Activated T-cell treated with anti-CD3 and anti-CD28 coated beads for 1 hour (primary cell): ENCODE data around the gene CMTM7.

ENCODE experiments used
- DNase-seq: peaks from one replicate; pipeline ENCODE4 v3.0.0-alpha.2; 2020; ENCODE audit warnings: low read depth

The CMTM7 gene

GRCh38 chr3:32492684-32493436 lies 101.2 kb downstream of the CMTM7 start:
- no peak for DNase-seq

GRCh38 chr3:32493437-32494414 lies 102.1 kb downstream of the CMTM7 start:
- no peak for DNase-seq

- no peak for DNase-seq
Observed at GRCh38 chr3:32495085-32495484, 103.4 kb downstream of the CMTM7 start.

- no peak for DNase-seq
Observed at GRCh38 chr3:32495609-32496008, 104.0 kb downstream of the CMTM7 start.

GRCh38 chr3:32498252-32498651 lies 106.6 kb downstream of the CMTM7 start:
- no peak for DNase-seq

GRCh38 chr3:32498992-32499391 lies 107.3 kb downstream of the CMTM7 start:
- DNase-seq: no peak

GRCh38 chr3:32499585-32499984 lies 107.9 kb downstream of the CMTM7 start:
- no peak for DNase-seq

- DNase-seq: no peak
Observed at GRCh38 chr3:32500231-32500630, 108.6 kb downstream of the CMTM7 start.

- no peak for DNase-seq
Observed at GRCh38 chr3:32500880-32501782, 109.5 kb downstream of the CMTM7 start.

- DNase-seq: no peak
Observed at GRCh38 chr3:32501783-32502117, 110.1 kb downstream of the CMTM7 start.

GRCh38 chr3:32502118-32502945 lies 110.7 kb downstream of the CMTM7 start, which contains the start of gene CMTM6:
CMTM6 (minus strand) TSS chr3:32502852; CDS start chr3:32502745, 107 bp downstream.
- DNase-seq: peak; percentile 64

GRCh38 chr3:32502946-32503286 lies 111.3 kb downstream of the CMTM7 start:
- no peak for DNase-seq
